RWPE2 (cell line): ENCODE measurements around the gene CCDC177.
A peak's percentile ranks its signal among the peaks of the same experiment; 100 is the strongest.

ENCODE experiments used
- ATAC-seq: fragments of 200-7000 bp; cut with Tn5 transposase; 3 replicates; pipeline ENCODE4 v1.9.1; 2021; ENCODE audit warnings: low read depth
- DNase-seq: peaks from one replicate; pipeline ENCODE4 v3.0.0-alpha.2; 2020; ENCODE audit warnings: low spot score
- H3K27ac ChIP-seq: fragments of 450-650 bp; 2 replicates; pipeline ENCODE4 v1.5.1; 2017; ENCODE audit warnings: mild to moderate bottlenecking; ENCODE audit not compliant: poor library complexity, severe bottlenecking
- H3K27me3 ChIP-seq: fragments of 250-450 bp; sonication (Bioruptor Pico); 2 replicates; pipeline ENCODE4 v1.5.1; 2021; ENCODE audit warnings: mild to moderate bottlenecking, moderate library complexity; ENCODE audit not compliant: insufficient read depth, poor library complexity, severe bottlenecking
- H3K36me3 ChIP-seq: fragments of 250-450 bp; sonication (Bioruptor Pico); 2 replicates; pipeline ENCODE4 v1.5.1; 2020; ENCODE audit warnings: low read depth, mild to moderate bottlenecking, moderate library complexity
- H3K4me1 ChIP-seq: fragments of 250-450 bp; sonication (Bioruptor Pico); 2 replicates; pipeline ENCODE4 v1.5.1; 2021; ENCODE audit warnings: mild to moderate bottlenecking, moderate library complexity; ENCODE audit not compliant: insufficient read depth, poor library complexity, severe bottlenecking
- H3K4me3 ChIP-seq: fragments of 250-450 bp; sonication (Bioruptor Pico); 2 replicates; pipeline ENCODE4 v1.5.1; 2021; ENCODE audit warnings: mild to moderate bottlenecking, moderate library complexity; ENCODE audit not compliant: severe bottlenecking
- H3K9me3 ChIP-seq: fragments of 250-450 bp; sonication (Bioruptor Pico); 2 replicates; pipeline ENCODE4 v1.5.1; 2021; ENCODE audit warnings: mild to moderate bottlenecking, moderate library complexity; ENCODE audit not compliant: severe bottlenecking
- TF ChIP-seq, protein P1 (sequence below): fragments of 450-650 bp; IDR thresholded peaks from one replicate; pipeline ENCODE4 v1.5.1; 2017; ENCODE audit warnings: mild to moderate bottlenecking, moderate library complexity; ENCODE audit not compliant: poor library complexity, severe bottlenecking

Gene CCDC177

DNA sequence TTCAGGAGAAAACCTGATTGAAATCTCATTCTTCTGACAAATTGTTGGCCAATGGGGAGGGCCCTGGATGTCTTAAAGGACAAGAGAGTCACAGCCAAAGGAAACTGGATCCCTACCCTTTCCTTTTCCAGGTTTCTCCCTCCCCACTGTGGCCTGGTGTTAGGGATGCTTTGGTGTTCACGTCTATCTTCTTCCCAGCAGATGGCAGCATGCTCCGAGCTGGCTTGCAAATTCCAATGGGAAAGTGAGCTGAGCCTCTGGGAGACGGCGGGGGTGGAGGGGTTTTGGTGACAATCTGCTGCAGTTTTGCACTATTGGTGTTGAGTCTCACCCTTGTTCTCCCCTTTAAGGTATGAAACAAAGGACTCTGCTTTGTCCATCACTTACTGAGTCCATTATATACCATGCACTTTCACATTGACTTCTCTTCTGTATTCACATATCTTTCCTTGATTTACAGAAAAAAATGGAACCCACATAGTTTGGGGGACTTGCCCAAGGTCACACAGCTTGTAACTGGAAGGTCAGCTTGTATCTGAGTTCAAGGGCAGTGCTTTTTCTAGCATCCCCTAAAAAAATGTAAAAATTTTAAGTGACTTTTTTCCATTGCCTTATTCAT, 39.3 kb downstream of the CCDC177 start:
- Histone ChIP-seq H3K4me1 (no peaks in the 10 kb centered on the region), H3K4me3 (no peak overlapping the region), H3K27me3 (no peaks in the 10 kb centered on the region), H3K9me3 (no peaks in the 10 kb centered on the region), H3K27ac (no peak overlapping the region), H3K36me3 (no peaks in the 10 kb centered on the region)
- ATAC-seq (peak; percentile 76), DNase-seq (no peak)
- TF ChIP-seq, protein P1, sequence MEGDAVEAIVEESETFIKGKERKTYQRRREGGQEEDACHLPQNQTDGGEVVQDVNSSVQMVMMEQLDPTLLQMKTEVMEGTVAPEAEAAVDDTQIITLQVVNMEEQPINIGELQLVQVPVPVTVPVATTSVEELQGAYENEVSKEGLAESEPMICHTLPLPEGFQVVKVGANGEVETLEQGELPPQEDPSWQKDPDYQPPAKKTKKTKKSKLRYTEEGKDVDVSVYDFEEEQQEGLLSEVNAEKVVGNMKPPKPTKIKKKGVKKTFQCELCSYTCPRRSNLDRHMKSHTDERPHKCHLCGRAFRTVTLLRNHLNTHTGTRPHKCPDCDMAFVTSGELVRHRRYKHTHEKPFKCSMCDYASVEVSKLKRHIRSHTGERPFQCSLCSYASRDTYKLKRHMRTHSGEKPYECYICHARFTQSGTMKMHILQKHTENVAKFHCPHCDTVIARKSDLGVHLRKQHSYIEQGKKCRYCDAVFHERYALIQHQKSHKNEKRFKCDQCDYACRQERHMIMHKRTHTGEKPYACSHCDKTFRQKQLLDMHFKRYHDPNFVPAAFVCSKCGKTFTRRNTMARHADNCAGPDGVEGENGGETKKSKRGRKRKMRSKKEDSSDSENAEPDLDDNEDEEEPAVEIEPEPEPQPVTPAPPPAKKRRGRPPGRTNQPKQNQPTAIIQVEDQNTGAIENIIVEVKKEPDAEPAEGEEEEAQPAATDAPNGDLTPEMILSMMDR = peak; percentile 93

DNA sequence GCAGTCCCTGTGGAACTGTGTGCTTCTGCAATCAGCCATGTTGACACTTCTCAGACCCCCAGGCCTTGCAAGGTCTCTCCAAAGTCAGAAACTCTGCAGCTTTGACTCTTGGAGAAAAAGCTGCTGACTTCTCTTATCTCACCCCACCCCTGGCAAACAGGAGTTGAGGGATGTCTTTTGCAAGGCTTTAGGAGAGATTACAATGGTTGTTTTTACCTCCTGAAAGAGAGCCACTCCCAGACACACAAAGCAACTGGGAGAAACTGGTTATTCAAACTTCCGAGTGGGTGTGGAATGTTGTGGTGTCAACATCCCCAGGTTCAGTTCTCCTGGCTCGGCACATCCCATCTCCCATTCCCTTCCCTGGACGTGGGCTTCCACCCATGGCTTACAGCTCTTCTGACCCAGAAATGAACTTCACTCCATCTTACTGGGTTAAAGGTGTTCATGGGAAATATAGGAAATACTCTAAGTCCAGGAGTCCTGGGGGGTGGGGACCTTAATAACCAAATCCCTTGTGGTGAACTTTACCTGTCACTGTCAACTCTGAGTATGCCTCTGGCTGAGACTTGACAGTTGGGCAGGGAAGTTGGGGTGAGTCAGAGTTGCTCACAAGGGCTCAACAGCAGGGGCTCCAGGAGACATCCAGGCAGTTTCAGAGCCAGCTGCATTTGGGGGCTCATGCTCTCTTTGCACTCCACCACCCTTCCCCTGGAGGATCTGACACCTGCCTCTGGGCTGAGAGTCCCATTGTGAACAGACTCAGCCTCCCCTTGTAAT, 41.9 kb downstream of the CCDC177 start:
- Histone ChIP-seq H3K4me3 (no peak overlapping the region), H3K9me3 (no peaks in the 10 kb centered on the region), H3K27me3 (no peaks in the 10 kb centered on the region), H3K27ac (no peak overlapping the region), H3K36me3 (no peaks in the 10 kb centered on the region), H3K4me1 (no peaks in the 10 kb centered on the region)
- TF ChIP-seq, protein P1 = no peak
- DNase-seq (no peak), ATAC-seq (peak; percentile 44; the same call in 2 of the 3 replicates)

DNA sequence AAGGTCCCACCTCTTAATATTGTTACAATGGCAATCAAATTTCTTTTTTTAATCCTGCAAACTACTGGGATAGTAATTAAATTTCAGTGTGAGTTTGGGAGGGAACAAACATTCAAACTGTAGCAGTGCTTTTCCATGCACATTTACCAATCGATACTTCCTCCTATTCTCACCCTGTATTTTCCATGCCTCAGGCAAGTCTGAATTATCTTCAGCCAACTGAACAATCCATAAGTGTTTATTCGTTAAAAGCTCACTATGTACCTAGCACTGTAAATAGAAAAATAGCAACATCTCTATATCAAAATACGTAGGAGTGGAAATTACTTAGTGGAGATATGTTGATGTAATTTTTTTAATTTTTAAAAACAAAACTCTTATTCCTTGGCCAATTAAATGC, 43.5 kb downstream of the CCDC177 start:
- Histone ChIP-seq H3K27ac (no peak overlapping the region), H3K27me3 (no peaks in the 10 kb centered on the region), H3K36me3 (no peaks in the 10 kb centered on the region), H3K9me3 (no peaks in the 10 kb centered on the region), H3K4me3 (no peak overlapping the region), H3K4me1 (no peaks in the 10 kb centered on the region)
- TF ChIP-seq, protein P1 = no peak
- DNase-seq (no peak), ATAC-seq (no peak)

DNA sequence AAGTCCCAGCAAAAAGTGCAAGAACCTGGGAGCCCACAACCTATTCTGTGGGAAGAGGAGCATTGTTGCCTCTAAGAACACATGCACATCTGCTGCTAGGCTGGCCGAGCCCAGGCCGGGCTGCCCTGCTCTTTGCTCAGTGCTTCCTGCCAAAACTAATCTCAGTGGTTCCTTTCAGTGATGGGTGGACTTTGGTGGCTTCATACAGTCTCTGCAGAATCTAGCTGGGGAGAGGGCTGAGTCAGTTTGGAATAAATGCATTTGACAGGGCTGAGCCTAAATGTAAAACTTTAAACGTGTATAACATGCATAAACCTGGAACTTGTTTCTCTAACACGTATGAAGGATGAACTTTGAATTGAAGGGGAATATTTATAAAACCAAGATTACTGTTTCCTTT, 44.6 kb downstream of the CCDC177 start:
- no peak for ATAC-seq
- TF ChIP-seq, protein P1 = no peak
- Histone ChIP-seq H3K9me3 (no peaks in the 10 kb centered on the region), H3K27ac (no peak overlapping the region), H3K4me1 (no peaks in the 10 kb centered on the region), H3K4me3 (no peak overlapping the region), H3K36me3 (no peaks in the 10 kb centered on the region), H3K27me3 (no peaks in the 10 kb centered on the region)
- DNase-seq = peak; percentile 6

DNA sequence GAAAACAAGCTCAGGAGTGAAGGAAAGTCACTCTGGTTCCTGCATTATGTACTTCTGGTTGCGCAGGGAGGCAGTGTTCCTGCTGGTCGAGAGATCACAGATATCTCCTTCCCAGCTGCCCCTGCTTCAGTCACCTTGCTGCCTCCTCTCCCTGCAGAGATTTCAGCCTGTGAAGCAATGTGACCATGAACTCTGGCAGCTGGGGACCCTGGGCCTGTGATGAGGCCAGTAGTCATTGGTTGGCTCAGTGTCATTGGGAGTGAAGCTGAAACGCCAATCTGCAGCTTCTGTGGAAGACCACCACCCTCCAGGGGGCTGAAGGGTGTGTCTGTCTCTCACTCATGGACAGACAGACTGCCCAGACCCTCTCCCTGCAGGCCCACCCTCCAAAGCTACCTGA, 45.1 kb downstream of the CCDC177 start:
- Histone ChIP-seq H3K4me3 (no peak overlapping the region), H3K9me3 (no peaks in the 10 kb centered on the region), H3K27ac (no peak overlapping the region), H3K27me3 (no peaks in the 10 kb centered on the region), H3K4me1 (no peaks in the 10 kb centered on the region), H3K36me3 (no peaks in the 10 kb centered on the region)
- ATAC-seq (no peak), DNase-seq (peak; percentile 49)
- TF ChIP-seq, protein P1 = no peak
